Activated CD4-positive, alpha-beta memory T cell treated with anti-CD3 and anti-CD28 coated beads, Interleukin-2, amount 10 ng/mL, durations not matched to agents 7 days and 5 days (primary cell): ENCODE results near the gene AMH. TPM values are rescaled to one million over a fixed set of nuclear protein-coding genes. Genes with fewer than 3 reads are reported as not detected.

Source experiments
- CTCF ChIA-PET: fragments of 350-600 bp; sonication (Branson Sonifier 250); formaldehyde crosslinking; loops from one replicate; lab custom pipeline; 2021; ENCODE audit warnings: antibody characterized with exemption, inconsistent platforms; lab: Charles Lee
- POLR2A ChIA-PET: fragments of 350-600 bp; sonication (Branson Sonifier 250); formaldehyde crosslinking; loops from one replicate; lab custom pipeline; 2021; ENCODE audit warnings: antibody characterized with exemption; lab: Charles Lee
- DNase-seq: peaks from one replicate; pipeline ENCODE4 v3.0.0-alpha.2; 2020
- H3K27ac Mint-ChIP-seq: one replicate; pipeline ENCODE4 v1.8.0; 2021; ENCODE audit warnings: mild to moderate bottlenecking, mixed read lengths
- H3K27me3 Mint-ChIP-seq: one replicate; pipeline ENCODE4 v1.8.0; 2021; ENCODE audit warnings: mixed read lengths
- H3K36me3 Mint-ChIP-seq: one replicate; pipeline ENCODE4 v1.8.0; 2021; ENCODE audit warnings: low read depth, mixed read lengths
- H3K4me1 Mint-ChIP-seq: one replicate; pipeline ENCODE4 v1.8.0; 2021; ENCODE audit warnings: mixed read lengths
- H3K4me3 Mint-ChIP-seq: one replicate; pipeline ENCODE4 v1.8.0; 2021; ENCODE audit warnings: mild to moderate bottlenecking, mixed read lengths
- H3K9me3 Mint-ChIP-seq: one replicate; pipeline ENCODE4 v1.8.0; 2021; ENCODE audit warnings: mixed read lengths
- total RNA-seq, 2 experiments: library from RNA; stranded (reverse); gene quantifications; one replicate each; pipeline ENCODE4 v1.2.3, GENCODE V29; 2021

Gene AMH
- total RNA-seq, 2 experiments from 2014 or later = 4.6 to 7.6 TPM

DNA sequence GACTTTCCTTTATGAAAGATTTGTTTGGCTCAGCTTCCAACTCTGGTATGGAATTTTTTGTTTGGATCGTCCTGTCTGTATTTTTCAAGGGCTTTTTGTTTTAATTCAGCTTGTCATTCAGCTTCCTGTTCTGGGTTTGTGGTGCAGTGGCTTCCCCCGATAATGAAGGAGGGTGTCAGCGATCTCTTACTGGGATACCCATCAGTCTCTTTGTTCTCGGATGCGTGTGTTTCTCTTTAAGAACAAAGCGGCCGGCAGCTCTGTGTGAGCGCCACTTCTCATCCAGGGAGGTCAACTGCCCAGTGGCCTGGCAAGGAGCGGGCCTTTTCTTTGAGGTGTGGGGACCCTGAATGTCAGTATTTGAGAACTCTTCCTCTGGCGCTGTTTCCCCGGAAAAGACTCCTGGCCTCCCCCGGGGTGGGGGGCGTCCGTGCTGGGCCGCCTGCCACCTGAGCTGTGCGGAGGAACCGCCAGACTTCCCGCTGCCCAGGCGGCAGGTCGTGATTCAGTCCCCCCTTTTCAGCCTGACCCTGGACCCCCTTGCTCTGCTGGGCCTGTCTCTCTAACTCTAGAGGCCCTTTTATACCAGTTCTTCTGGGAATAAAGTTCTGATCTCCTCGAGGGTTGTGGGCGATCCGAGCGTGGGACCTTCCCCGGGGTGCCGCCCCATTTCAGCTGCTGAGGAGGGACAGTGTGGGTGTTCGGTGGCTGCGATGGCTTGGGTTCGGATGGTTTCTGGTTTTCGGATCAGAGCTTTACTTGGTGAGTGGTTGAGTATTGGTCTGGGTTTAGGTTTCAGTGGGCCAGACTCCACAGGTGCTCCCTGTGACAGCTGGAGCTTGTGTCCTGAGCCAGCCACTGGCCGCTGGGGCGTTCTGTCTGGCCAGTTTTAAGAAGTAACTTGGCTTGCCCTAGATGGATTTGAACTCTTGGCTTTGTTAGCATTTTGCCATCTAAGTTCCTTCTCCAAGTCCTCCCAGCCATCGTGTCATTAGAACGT lies 9.1 kb upstream of the AMH start:
- Mint-ChIP-seq H3K27ac (peak overlapping the region; percentile 96), H3K4me1 (peaks cover 58% of the 10 kb centered on the region), H3K9me3 (no peaks in the 10 kb centered on the region), H3K27me3 (no peaks in the 10 kb centered on the region), H3K4me3 (peak overlapping the region; percentile 94), H3K36me3 (peaks cover 62% of the 10 kb centered on the region)
- ChIA-PET POLR2A (interaction anchor here (0.8 to 4.9 kb wide), 16 partner anchors 9 to 343 kb away, joined by 3 to 114 read pairs (median 6); partner anchors contain the start of genes AMH, DOT1L, GADD45B and LSM7), CTCF (interaction anchor here (0.6 to 4.7 kb wide), 10 partner anchors 14 to 198 kb away, joined by 3 to 46 read pairs (median 6); no protein-coding TSS in a partner anchor)
- DNase-seq = peak; percentile 61

DNA sequence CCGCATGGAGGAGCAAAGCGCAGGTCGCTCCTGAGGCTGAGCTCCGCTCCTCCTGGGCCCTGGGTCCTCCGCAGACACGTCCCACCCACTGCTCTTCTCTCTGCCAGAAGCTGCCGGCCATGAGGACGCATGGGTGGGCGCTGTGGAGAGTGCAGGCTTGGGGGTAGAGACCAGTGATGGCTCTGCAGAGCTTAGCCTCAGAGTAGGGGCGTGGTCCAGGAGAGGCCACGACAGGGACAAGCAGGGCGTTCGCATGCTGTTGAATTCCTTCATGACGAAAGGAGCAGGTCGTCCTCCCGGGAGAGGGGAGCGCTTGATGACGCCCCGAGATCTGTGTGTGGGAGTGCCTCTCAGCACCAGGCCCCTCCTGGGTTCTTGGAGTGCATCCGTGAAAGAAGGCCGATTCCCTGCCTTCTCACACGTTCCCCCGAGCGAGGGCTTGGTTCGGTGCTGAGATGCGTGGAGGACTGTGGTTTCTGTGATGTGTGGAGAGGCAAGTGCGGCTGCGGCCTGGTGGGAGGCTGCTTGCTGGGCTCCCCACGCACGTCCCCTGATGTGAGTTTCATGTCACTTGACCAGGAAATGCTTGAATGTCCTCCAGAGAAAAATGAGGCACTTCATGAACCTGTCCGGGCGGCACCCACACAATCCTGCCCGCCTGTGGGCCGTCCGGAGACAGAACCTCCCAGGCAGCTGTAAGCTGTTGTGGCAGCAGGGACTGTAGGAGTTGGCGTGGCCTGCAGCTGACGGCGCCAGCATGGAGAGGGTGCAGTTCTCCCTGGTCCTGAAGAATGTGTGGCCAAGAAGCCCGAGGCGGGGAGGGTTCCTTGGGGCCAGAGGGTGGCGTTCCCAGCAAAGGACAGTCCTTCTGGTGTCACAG lies 8.0 kb upstream of the AMH start:
- Mint-ChIP-seq H3K4me3 (peak overlapping the region; percentile 94), H3K27me3 (no peaks in the 10 kb centered on the region), H3K9me3 (no peaks in the 10 kb centered on the region), H3K4me1 (peaks cover 54% of the 10 kb centered on the region), H3K27ac (peak overlapping the region; percentile 96), H3K36me3 (peaks cover 70% of the 10 kb centered on the region)
- DNase-seq = no peak
- ChIA-PET POLR2A (interaction anchor here (1.0 to 4.9 kb wide), 8 partner anchors 8 to 87 kb away, joined by 4 to 114 read pairs (median 18); partner anchors contain the start of gene AMH), CTCF (interaction anchor here (0.9 to 4.7 kb wide), 3 partner anchors 17 to 152 kb away, joined by 4 to 46 read pairs (median 25); no protein-coding TSS in a partner anchor)

DNA sequence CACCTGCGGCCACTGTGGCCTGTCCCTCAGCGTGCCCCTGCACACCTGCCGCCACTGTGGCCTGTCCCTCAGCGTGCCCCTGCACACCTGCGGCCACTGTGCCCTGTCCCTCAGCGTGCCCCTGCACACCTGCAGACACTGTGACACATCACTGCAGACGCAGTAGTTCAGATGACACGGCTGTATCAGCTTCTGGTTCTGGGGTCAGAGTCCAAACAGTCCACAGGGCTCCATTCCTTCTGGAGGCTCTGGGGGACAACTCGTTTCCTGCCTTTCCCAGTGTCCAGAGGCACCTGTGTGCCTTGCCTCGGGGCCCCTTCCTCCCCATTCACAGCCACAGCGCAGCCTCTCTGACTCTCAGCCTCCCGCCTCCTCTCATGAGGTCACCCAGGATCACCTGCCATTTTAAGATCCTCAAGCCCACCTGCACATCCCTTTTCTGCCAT lies 7.0 kb upstream of the AMH start:
- no peak for DNase-seq
- Mint-ChIP-seq H3K27ac (no peak overlapping the region), H3K4me3 (no peak overlapping the region), H3K4me1 (peaks cover 51% of the 10 kb centered on the region), H3K27me3 (no peaks in the 10 kb centered on the region), H3K36me3 (peaks cover 67% of the 10 kb centered on the region), H3K9me3 (no peaks in the 10 kb centered on the region)
- ChIA-PET CTCF (interaction anchor here (0.9 kb wide), 1 partner anchor 151 kb away, joined by 4 read pairs; no protein-coding TSS in a partner anchor), POLR2A (interaction anchor here (1.0 to 1.7 kb wide), 2 partner anchors 22 to 43 kb away, joined by 4 to 7 read pairs; no protein-coding TSS in a partner anchor)

DNA sequence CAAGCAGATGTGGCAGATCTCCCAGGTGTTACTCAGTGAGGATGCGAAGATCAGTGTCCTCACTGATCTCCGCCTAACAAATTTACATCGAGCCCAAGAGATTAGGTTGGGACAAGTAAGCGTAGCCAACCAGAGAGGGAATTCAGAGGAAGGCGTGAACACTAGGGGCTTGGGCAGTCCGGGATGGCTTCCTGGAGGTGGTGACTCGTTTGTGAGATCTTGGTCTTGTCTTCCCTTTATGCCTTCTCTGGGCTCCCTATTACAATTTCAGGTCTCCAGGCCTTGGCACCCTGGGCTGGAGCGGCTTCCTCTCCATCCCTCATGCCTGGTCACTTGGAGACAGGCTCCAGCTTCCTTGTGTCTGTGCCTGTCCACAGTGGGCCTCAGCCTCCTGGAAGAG lies 6.3 kb upstream of the AMH start:
- peaks cover 46% of the 10 kb centered on the region for H3K4me1 Mint-ChIP-seq
- no peak for DNase-seq
- no peak overlapping the region for H3K27ac Mint-ChIP-seq
- no peaks in the 10 kb centered on the region for H3K9me3 Mint-ChIP-seq
- no peak overlapping the region for H3K4me3 Mint-ChIP-seq
- CTCF ChIA-PET = no interaction called here
- H3K36me3 Mint-ChIP-seq = peaks cover 64% of the 10 kb centered on the region
- H3K27me3 Mint-ChIP-seq = no peaks in the 10 kb centered on the region
- POLR2A ChIA-PET = no interaction called here

DNA sequence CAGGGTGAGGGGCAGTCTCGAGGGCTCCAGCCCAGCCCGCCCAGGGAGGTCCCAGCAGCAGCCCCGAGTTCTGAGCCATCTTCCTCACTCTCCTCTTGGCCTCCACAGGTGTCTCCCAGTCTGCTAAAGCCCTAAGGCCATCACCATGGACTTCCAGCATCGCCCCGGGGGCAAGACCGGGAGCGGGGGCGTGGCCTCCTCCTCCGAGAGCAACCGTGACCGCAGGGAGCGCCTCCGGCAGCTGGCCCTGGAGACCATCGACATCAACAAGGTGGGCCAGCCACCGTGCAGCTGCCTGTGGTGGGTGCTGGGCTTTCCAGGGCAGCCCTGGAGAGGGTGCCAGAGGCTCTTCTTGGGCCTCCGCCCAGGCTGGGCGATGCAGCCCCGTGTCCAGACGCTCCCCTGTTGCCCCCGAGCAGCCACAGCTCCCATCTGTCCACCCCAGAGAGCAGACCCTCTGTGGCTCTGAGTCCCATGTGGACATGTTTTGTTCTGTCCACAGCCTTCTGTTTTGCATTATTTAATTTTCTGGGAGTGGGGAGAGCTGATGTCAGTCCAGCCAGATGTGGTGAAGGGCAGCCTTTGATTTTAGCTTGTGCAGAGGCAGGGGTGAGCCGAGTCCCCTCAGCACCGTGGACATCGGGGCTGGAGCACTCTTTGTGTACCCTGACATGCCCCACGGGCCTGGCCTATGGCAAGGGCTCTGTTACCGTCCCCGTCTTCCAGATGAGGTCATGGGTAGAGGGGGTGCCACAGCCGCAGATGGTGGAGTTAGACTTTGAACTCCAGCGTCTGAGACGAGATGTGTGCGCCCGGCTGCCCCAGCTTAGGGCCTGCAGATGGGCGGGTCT lies 5.6 kb upstream of the AMH start:
- ChIA-PET CTCF (no interaction called here), POLR2A (no interaction called here)
- H3K4me3 Mint-ChIP-seq = no peak overlapping the region
- H3K36me3 Mint-ChIP-seq = peaks cover 59% of the 10 kb centered on the region
- no peaks in the 10 kb centered on the region for H3K27me3 Mint-ChIP-seq
- no peaks in the 10 kb centered on the region for H3K9me3 Mint-ChIP-seq
- H3K4me1 Mint-ChIP-seq = peaks cover 39% of the 10 kb centered on the region
- DNase-seq = no peak
- H3K27ac Mint-ChIP-seq = no peak overlapping the region

DNA sequence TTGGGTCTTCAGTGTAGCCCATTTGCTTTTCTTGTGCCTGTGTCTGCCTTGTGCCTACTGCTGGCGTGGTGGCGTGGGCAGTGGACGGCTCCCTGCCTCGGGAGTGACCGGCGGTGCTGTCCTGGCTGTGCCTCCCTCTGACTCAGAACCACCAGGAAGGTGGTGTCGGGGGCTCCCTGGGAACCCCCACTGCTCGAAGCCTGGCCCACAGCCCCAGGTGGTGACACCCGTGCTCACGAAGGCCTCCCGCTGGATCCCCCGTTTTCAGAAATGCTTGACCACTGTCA lies 5.1 kb upstream of the AMH start:
- ChIA-PET CTCF (no interaction called here), POLR2A (no interaction called here)

DNA sequence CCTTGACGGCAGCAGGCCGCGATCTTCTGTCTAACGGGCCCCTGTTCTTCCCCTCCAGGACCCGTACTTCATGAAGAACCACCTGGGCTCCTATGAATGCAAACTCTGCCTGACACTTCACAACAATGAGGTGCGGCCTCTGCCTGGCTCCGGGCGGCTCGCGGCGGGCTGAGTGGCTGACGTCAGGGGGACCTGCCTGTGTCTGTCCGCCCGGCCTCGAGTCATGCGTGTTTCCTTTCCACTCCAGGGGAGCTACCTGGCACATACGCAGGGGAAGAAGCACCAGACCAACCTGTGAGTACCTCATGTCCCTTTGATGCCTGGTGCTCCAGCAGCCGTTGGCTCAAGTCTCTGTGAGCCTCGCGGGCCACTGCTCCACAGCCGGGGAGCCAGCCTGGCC lies 4.6 kb upstream of the AMH start:
- POLR2A ChIA-PET = interaction anchor here (1.0 kb wide), 1 partner anchor 10 kb away, joined by 3 read pairs; no protein-coding TSS in a partner anchor
- H3K27me3 Mint-ChIP-seq = no peaks in the 10 kb centered on the region
- H3K27ac Mint-ChIP-seq = no peak overlapping the region
- H3K36me3 Mint-ChIP-seq = peaks cover 53% of the 10 kb centered on the region
- no peaks in the 10 kb centered on the region for H3K9me3 Mint-ChIP-seq
- H3K4me3 Mint-ChIP-seq = no peak overlapping the region
- CTCF ChIA-PET = no interaction called here
- no peak for DNase-seq
- peaks cover 29% of the 10 kb centered on the region for H3K4me1 Mint-ChIP-seq

More for the DNA sequence above, 5.1 kb upstream of the AMH start:
- Mint-ChIP-seq H3K27me3 (no peaks in the 10 kb centered on the region), H3K36me3 (peaks cover 55% of the 10 kb centered on the region), H3K9me3 (no peaks in the 10 kb centered on the region), H3K4me3 (no peak overlapping the region), H3K27ac (no peak overlapping the region), H3K4me1 (peaks cover 34% of the 10 kb centered on the region)
- no peak for DNase-seq

DNA sequence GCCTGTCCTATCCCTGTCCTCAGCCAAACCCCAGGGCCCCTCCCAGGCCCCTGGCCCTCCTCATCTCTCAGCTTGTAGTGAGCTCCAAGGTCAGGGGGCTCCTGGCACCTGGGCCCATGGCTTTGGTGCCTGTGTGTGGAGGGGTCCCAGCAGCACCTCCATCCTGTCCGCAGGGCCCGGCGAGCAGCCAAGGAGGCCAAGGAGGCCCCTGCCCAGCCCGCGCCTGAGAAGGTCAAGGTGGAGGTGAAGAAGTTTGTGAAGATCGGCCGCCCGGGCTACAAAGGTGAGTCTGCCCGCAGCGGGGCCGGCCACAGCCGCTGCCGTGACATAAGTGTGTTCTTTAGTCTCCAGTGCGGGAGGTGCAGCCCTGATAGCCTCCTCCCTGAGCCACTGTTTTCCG lies 3.9 kb upstream of the AMH start:
- Mint-ChIP-seq H3K27me3 (peaks cover 5% of the 10 kb centered on the region), H3K4me1 (peaks cover 24% of the 10 kb centered on the region), H3K36me3 (peaks cover 51% of the 10 kb centered on the region), H3K9me3 (no peaks in the 10 kb centered on the region), H3K27ac (no peak overlapping the region), H3K4me3 (no peak overlapping the region)
- DNase-seq = no peak
- POLR2A ChIA-PET = interaction anchor here (0.7 to 1.0 kb wide), 2 partner anchors 9 to 11 kb away, joined by 3 read pairs; no protein-coding TSS in a partner anchor
- CTCF ChIA-PET = interaction anchor here (0.6 kb wide), 1 partner anchor 67 kb away, joined by 3 read pairs; no protein-coding TSS in a partner anchor

DNA sequence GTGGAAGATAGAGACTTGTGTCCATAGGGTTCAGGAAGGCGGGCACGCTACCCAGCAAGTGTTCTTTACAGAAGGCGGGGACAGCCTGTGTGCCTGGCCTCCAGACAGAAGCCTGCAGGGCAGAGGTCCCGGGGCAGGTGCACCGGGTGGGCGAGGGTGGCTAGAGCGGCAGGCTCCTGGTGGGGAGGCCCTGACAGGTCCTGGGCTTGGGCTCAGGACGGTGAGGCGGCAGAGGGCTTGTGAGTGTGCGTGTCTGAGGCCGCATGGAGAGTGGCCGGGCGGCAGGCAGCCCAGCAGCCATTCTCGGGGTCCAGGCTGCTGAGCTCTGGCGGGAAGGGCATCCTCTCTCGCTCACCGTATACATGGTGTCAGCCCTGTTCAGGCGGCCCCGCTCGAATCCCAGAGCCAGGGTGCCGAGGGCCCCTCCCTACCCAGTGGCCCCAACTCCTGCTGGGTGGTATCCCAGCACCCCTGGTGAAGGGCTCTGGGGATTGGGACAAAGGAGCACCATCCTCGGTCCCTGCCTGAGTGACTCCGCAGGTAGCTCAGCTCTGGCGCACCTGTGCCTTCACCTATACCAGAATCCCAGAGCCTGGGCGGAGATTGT lies 3.0 kb upstream of the AMH start:
- Mint-ChIP-seq H3K4me1 (peaks cover 16% of the 10 kb centered on the region), H3K36me3 (peaks cover 43% of the 10 kb centered on the region), H3K27me3 (peaks cover 7% of the 10 kb centered on the region), H3K9me3 (no peaks in the 10 kb centered on the region), H3K27ac (no peak overlapping the region), H3K4me3 (no peak overlapping the region)
- no peak for DNase-seq
- POLR2A ChIA-PET = interaction anchor here (1.0 kb wide), 1 partner anchor 9 kb away, joined by 3 read pairs; no protein-coding TSS in a partner anchor
- CTCF ChIA-PET = interaction anchor here (0.6 kb wide), 1 partner anchor 66 kb away, joined by 3 read pairs; no protein-coding TSS in a partner anchor

DNA sequence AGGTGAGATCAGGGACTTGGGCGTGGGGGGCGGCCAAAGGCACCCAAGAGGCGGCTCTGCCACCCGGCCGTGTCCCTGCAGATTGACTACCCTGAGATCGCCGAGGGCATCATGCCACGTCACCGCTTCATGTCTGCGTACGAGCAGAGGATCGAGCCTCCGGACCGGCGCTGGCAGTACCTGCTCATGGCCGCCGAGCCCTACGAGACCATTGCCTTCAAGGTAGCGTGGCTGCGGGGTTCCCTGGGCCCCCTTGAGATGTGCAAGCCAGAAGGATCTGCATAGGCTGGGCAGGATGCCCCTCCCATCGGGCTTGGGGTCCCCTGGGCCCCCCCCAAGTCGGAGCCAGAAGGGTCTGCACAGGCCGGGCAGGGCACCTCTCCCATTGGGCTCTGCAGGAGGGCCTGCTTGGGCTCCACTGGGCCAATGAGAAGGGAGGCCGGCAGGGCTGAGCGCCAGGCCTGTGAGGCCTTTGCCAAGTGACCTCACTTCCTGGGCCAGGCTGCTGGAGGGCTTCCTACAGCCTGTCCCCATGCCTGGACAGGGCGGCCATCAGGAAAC lies 2.2 kb upstream of the AMH start:
- Mint-ChIP-seq H3K9me3 (no peaks in the 10 kb centered on the region), H3K4me1 (peaks cover 11% of the 10 kb centered on the region), H3K27ac (no peak overlapping the region), H3K4me3 (no peak overlapping the region), H3K36me3 (peaks cover 42% of the 10 kb centered on the region), H3K27me3 (peaks cover 10% of the 10 kb centered on the region)
- POLR2A ChIA-PET = interaction anchor here (1.0 kb wide), 1 partner anchor 9 kb away, joined by 3 read pairs; no protein-coding TSS in a partner anchor
- DNase-seq = no peak
- CTCF ChIA-PET = no interaction called here
